Measurements from ENCODE around the gene CTBP2.
A peak's percentile ranks its signal among the peaks of the same experiment; 100 is the strongest.

The CTBP2 gene

GRCh38 chr10:125057158-125058001, 103.0 kb downstream of the CTBP2 start:
- Histone ChIP-seq H3K9ac (peak overlapping the region; percentile 74), H3K9me3 (peaks cover 17% of the 10 kb centered on the region), H3K27me3 (no peaks in the 10 kb centered on the region), H3K4me1 (peaks cover 100% of the 10 kb centered on the region), H3K27ac (peak overlapping the region; percentile 77), H3K36me3 (peaks cover 74% of the 10 kb centered on the region), H3K4me2 (peak overlapping the region; percentile 92), H3K4me3 (no peak overlapping the region), H4K20me1 (peaks cover 100% of the 10 kb centered on the region)
- TF ChIP-seq Cebpa-rat (IDR thresholded peaks at IDR 0.05): no peak

DNA sequence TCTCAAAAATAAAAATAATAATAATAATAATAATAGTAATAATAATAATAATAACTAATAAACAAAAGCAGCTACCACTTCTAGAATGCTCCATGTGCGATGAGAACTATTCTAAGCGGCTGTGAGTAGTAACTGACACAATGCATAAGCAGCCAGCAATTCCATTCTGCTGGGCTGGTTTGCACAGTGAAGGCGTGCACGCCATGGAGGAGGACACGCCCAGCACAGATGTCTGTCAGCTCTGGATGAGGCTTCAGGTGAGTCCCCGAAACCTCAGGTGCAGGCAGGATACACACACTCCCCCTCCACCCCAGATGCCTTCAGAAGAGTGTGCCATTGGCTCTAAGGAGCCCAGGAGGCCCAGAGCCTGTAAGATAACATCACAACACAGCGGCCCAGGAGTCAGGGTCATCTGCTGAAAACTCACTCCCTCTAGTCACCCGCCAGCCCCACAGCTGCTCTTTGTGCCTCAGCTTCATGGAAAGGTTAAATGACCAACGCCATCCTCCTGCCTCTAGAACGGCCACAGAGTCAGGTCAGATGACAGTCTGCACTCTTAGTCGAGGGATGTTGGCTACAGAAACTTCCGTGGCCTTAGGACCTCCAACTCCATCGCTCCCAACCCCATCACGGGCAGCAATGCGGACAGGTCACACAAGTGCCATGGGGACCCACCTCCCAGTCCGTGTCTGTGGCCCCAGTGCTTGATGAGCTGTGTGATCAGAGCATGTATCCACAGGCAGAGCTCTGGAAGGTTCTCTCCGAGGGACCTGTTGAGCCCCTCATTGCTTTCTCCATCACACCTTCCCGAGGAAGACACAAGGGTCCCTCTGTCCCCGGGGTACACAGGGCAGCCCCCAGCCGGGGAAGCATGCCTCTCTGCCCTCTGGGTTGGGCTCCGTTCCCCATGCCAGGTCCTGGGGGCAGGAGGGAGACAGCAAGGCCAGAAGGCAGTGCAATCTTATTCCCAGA, 103.9 kb downstream of the CTBP2 start:
- no peak for TF ChIP-seq Cebpa-rat (IDR thresholded peaks at IDR 0.05)
- H3K4me2 ChIP-seq: peak overlapping the region; percentile 92
- H3K9ac ChIP-seq: no peak overlapping the region
- no peak overlapping the region for H3K4me3 ChIP-seq
- peak overlapping the region; percentile 77 for H3K27ac ChIP-seq
- peaks cover 100% of the 10 kb centered on the region for H3K4me1 ChIP-seq
- H3K27me3 ChIP-seq: no peaks in the 10 kb centered on the region
- H3K36me3 ChIP-seq: peaks cover 75% of the 10 kb centered on the region
- H3K9me3 ChIP-seq: peaks cover 17% of the 10 kb centered on the region
- H4K20me1 ChIP-seq: peaks cover 100% of the 10 kb centered on the region

DNA sequence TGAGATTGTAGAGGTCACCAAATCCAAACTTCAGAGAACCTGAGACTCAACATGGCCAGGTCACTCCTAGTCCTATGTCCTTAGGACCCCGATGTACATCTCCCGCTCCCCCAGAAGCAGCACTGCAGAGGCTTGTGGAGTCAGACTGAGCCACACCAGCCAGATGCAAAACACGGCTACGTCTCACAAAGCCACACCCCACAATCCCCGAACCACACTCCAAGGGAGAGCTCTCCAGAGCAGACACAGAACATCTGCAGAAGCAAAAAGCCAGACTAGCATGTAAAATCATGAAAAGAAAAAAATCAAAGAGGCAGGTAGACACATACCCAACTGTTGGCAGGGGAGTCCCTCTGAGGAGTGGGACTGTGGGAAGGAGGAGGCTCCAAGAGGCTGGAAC, 104.9 kb downstream of the CTBP2 start:
- Histone ChIP-seq H3K4me3 (no peak overlapping the region), H4K20me1 (peaks cover 100% of the 10 kb centered on the region), H3K27me3 (no peaks in the 10 kb centered on the region), H3K9ac (no peak overlapping the region), H3K36me3 (peaks cover 79% of the 10 kb centered on the region), H3K9me3 (peaks cover 17% of the 10 kb centered on the region), H3K27ac (no peak overlapping the region), H3K4me1 (peaks cover 100% of the 10 kb centered on the region), H3K4me2 (peak overlapping the region; percentile 37; the same call in 1 of the 2 replicates)
- no peak for TF ChIP-seq Cebpa-rat (IDR thresholded peaks at IDR 0.05)

DNA sequence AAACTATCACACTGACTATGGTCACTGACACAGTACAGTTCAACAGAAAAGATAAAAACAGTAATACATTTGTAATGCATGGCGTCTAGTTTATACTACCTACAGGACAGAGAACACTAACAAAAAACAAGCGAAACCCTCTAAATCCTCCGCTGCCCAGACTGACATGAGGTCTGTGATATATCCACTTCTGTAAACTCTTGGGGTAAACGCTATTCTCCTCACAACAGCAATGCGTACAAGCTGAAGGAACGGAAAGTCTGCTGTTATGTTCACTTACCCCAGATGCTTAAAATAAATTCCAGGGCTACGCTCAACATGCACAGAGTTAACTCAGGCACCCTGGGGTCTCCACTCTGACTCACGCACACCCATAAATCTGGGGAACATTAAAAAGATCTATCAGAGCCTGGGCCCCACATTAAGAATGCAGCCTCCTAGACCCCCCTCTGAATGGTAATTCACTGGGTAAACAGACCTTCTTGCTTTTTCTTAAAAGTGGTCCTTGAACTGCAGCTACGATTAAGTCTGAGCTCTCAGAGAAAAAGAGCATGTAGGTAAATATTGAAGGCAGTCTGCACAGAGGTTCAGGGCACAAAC, 105.6 kb downstream of the CTBP2 start:
- Histone ChIP-seq H4K20me1 (peaks cover 100% of the 10 kb centered on the region), H3K4me3 (no peak overlapping the region), H3K27me3 (no peaks in the 10 kb centered on the region), H3K4me1 (peaks cover 100% of the 10 kb centered on the region), H3K9me3 (peaks cover 17% of the 10 kb centered on the region), H3K36me3 (peaks cover 76% of the 10 kb centered on the region), H3K4me2 (peak overlapping the region; percentile 61), H3K27ac (peak overlapping the region; percentile 32; the same call in 1 of the 2 replicates), H3K9ac (no peak overlapping the region)
- TF ChIP-seq Cebpa-rat (IDR thresholded peaks at IDR 0.05): no peak

DNA sequence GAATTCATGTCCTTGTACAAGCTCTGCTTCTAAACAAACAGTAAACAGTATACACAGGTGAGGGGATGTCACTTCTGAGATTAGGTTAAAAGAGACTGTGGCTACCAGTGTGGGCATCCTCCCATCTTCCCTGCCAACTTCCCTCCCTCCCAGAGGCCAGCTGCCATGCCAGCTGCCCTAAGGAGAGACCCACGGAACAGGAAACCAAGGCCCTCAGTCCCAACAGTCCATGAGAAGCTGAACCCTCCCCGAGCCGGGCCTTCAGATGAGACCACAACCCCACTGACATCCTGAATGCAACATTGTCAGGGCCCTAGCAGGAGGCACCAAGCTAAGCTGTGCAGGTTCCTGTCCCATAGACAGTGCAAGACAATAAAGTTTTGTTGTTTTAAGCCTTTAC, 106.1 kb downstream of the CTBP2 start:
- H3K4me3 ChIP-seq: no peak overlapping the region
- H3K9ac ChIP-seq: no peak overlapping the region
- TF ChIP-seq Cebpa-rat (IDR thresholded peaks at IDR 0.05): no peak
- peaks cover 17% of the 10 kb centered on the region for H3K9me3 ChIP-seq
- H3K27ac ChIP-seq: peak overlapping the region; percentile 32; the same call in 1 of the 2 replicates
- no peaks in the 10 kb centered on the region for H3K27me3 ChIP-seq
- H3K36me3 ChIP-seq: peaks cover 70% of the 10 kb centered on the region
- H3K4me2 ChIP-seq: peak overlapping the region; percentile 61
- peaks cover 100% of the 10 kb centered on the region for H4K20me1 ChIP-seq
- peaks cover 100% of the 10 kb centered on the region for H3K4me1 ChIP-seq

- Histone ChIP-seq H3K9me3 (peaks cover 17% of the 10 kb centered on the region), H3K4me2 (peak overlapping the region; percentile 61), H4K20me1 (peaks cover 100% of the 10 kb centered on the region), H3K4me1 (peaks cover 99% of the 10 kb centered on the region), H3K4me3 (no peak overlapping the region), H3K27me3 (no peaks in the 10 kb centered on the region), H3K36me3 (peaks cover 56% of the 10 kb centered on the region), H3K9ac (no peak overlapping the region), H3K27ac (peak overlapping the region; percentile 5; the same call in 1 of the 2 replicates)
- no peak for TF ChIP-seq Cebpa-rat (IDR thresholded peaks at IDR 0.05)
Observed at GRCh38 chr10:125052146-125052545, 108.2 kb downstream of the CTBP2 start.

DNA sequence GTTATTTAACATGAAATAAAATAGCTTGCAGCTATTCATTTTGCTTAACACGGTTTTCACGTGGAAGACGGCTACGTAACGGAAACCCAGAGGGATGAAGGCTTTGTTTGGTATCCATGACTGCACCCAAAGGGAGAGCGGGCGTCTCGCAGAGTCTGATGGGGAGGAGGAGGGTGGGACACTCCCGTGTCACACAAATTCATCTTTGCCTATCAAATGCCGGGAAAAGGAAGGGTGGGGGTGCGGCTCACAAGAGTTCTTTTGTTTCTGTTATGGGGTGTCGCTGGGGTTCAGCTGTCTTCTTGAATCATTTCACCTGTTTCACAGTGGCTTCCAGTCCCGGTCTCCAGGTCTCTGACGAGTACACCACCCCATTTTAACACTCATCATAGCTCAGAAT, 110.0 kb downstream of the CTBP2 start:
- Histone ChIP-seq H3K4me1 (peaks cover 99% of the 10 kb centered on the region), H4K20me1 (peaks cover 100% of the 10 kb centered on the region)
- no peak for TF ChIP-seq Cebpa-rat (IDR thresholded peaks at IDR 0.05)

GRCh38 chr10:125049216-125049881, 111.0 kb downstream of the CTBP2 start:
- Histone ChIP-seq H3K27me3 (no peaks in the 10 kb centered on the region), H3K4me1 (peaks cover 99% of the 10 kb centered on the region), H3K4me3 (no peak overlapping the region), H3K9ac (no peak overlapping the region), H3K27ac (peak overlapping the region; percentile 42), H4K20me1 (peaks cover 100% of the 10 kb centered on the region), H3K9me3 (peaks cover 3% of the 10 kb centered on the region; the same call in 1 of the 2 replicates), H3K36me3 (peaks cover 36% of the 10 kb centered on the region), H3K4me2 (peak overlapping the region; percentile 35)
- no peak for TF ChIP-seq Cebpa-rat (IDR thresholded peaks at IDR 0.05)

More for the DNA sequence above, 110.0 kb downstream of the CTBP2 start:
- peaks cover 39% of the 10 kb centered on the region for H3K36me3 ChIP-seq
- no peak overlapping the region for H3K9ac ChIP-seq
- peaks cover 13% of the 10 kb centered on the region for H3K9me3 ChIP-seq
- no peak overlapping the region for H3K27ac ChIP-seq
- H3K27me3 ChIP-seq: no peaks in the 10 kb centered on the region
- no peak overlapping the region for H3K4me3 ChIP-seq
- H3K4me2 ChIP-seq: peak overlapping the region; percentile 61; the same call in 1 of the 2 replicates

Measured in BLaER1 (cell line).